GM21825 (cell line): Measurements from ENCODE around the gene MYL1.

Source experiments
- ATAC-seq: cut with Tn5 transposase; IDR thresholded peaks from one replicate; pipeline ENCODE4 v1.9.1; 2021; ENCODE audit warnings: mild to moderate bottlenecking, moderate library complexity; ENCODE audit not compliant: unreplicated experiment

Gene MYL1

GRCh38 chr2:210268281-210268680 is 46.7 kb downstream of the MYL1 start:
- no peak for ATAC-seq

GRCh38 chr2:210267698-210268097 is 47.3 kb downstream of the MYL1 start:
- no peak for ATAC-seq

GRCh38 chr2:210264282-210264681 is 50.7 kb downstream of the MYL1 start:
- no peak for ATAC-seq

DNA sequence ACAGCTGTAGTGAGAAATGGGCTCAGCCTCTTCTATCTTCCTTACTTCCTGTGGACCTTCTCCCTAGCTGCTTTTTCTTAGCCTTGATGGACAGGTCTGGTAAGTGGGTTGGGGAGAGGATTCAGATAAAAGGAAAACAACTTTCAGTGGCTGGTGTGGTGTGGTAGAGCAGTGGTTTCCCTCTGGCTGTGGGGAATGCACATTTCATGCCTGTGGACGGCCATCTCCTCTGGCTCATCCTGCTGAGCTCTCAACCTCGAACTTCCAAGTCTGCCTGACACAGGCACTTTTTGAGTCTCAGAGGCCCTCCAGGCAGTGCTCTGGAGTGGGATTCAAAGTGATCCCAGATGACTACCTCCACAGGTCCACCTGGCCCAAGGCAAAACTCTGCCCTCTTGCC is 51.1 kb downstream of the MYL1 start:
- ATAC-seq = no peak

DNA sequence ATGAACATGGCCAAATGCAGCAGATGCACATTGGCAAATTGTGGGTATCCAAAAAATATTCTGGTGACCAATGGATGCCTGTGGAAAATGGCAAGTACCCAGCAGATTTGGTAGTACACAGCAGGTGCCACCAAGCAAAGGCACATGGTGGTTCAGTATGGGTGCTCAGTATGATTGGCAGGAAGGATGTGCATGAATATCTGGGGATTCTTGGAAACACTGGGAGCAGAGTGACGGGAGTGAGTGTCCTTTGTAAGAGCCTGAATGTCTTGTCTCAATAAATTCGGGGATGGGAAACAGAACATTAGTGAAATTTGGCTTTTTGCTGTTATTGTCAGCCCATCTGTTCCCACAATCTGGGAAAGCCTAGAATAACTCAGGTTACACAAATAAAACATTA is 52.9 kb downstream of the MYL1 start:
- ATAC-seq = no peak

GRCh38 chr2:210259687-210260086 is 55.3 kb downstream of the MYL1 start:
- ATAC-seq = no peak

GRCh38 chr2:210252699-210253606 is 62.0 kb downstream of the MYL1 start:
- no peak for ATAC-seq

DNA sequence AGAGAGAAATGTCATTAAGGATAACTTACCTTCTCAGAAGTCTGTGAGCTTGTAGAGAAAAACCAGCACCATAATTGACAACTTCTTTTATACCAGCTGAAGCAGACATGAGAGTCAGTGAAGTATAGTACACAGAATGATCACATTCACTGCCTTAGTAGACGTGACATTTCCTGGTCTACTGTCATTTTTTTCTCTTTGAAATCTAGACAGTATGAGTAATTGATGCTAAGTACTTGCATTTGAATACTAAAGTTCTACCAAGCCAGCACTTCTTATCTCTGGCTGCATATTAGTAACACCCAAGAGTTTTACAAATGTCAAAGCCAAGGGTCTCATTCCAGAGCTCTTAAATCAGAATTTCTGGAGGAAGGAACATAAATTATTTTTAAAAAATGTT is 64.4 kb downstream of the MYL1 start:
- no peak for ATAC-seq
